GM23338 (cell line): ENCODE data around the gene ZDHHC8.

Experiments used
- CREB1 ChIP-seq: fragments of 250-450 bp; sonication (Bioruptor Pico); IDR thresholded peaks from 2 replicates; pipeline ENCODE4 v1.5.0; 2020; ENCODE audit warnings: low read depth, mild to moderate bottlenecking, moderate library complexity
- CTCF ChIP-seq, 2 experiments: fragments of 200-600 bp in 1 of 2; sonication (generic) in 1 of 2; conservative IDR thresholded peaks; 2 replicates each; pipeline versions ENCODE4 v1.5.1 to v1.6.1; 2016 to 2017; ENCODE audit warnings: antibody characterized with exemption in 2 of 2, low read depth in 2 of 2, mild to moderate bottlenecking in 2 of 2, moderate library complexity in 1 of 2
- EZH2 ChIP-seq: fragments of 200-600 bp; sonication (generic); IDR thresholded peaks from one replicate; pipeline ENCODE4 v1.8.0; 2017; ENCODE audit warnings: antibody characterized with exemption, mild to moderate bottlenecking, low read depth; ENCODE audit not compliant: unreplicated experiment
- EZH2phosphoT487 ChIP-seq: fragments of 200-600 bp; sonication (generic); IDR thresholded peaks from one replicate; pipeline ENCODE4 v1.8.1; 2018; ENCODE audit warnings: antibody characterized with exemption; ENCODE audit not compliant: unreplicated experiment
- POLR2AphosphoS5 ChIP-seq: IDR thresholded peaks from 2 replicates; pipeline ENCODE4 v1.6.1; 2016; ENCODE audit warnings: antibody characterized with exemption, low read depth
- TF ChIP-seq, protein P1 (sequence below): IDR thresholded peaks from one replicate; pipeline ENCODE4 v1.6.1; 2018; ENCODE audit warnings: antibody characterized with exemption; ENCODE audit not compliant: unreplicated experiment

GRCh38 chr22:20137113-20137512 lies 5.5 kb downstream of the ZDHHC8 start:
- TF ChIP-seq CTCF (conservative IDR thresholded peaks at IDR 0.05; ENCODE audit: low read depth in 2 of 2) (no peak), POLR2AphosphoS5 (no peak), EZH2 (no peak), CREB1 (no peak), EZH2phosphoT487 (no peak)
- TF ChIP-seq, protein P1, sequence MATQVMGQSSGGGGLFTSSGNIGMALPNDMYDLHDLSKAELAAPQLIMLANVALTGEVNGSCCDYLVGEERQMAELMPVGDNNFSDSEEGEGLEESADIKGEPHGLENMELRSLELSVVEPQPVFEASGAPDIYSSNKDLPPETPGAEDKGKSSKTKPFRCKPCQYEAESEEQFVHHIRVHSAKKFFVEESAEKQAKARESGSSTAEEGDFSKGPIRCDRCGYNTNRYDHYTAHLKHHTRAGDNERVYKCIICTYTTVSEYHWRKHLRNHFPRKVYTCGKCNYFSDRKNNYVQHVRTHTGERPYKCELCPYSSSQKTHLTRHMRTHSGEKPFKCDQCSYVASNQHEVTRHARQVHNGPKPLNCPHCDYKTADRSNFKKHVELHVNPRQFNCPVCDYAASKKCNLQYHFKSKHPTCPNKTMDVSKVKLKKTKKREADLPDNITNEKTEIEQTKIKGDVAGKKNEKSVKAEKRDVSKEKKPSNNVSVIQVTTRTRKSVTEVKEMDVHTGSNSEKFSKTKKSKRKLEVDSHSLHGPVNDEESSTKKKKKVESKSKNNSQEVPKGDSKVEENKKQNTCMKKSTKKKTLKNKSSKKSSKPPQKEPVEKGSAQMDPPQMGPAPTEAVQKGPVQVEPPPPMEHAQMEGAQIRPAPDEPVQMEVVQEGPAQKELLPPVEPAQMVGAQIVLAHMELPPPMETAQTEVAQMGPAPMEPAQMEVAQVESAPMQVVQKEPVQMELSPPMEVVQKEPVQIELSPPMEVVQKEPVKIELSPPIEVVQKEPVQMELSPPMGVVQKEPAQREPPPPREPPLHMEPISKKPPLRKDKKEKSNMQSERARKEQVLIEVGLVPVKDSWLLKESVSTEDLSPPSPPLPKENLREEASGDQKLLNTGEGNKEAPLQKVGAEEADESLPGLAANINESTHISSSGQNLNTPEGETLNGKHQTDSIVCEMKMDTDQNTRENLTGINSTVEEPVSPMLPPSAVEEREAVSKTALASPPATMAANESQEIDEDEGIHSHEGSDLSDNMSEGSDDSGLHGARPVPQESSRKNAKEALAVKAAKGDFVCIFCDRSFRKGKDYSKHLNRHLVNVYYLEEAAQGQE: no peak
